Stimulated activated CD8-positive, alpha-beta memory T cell treated with anti-CD3 and anti-CD28 coated beads, Interleukin-15, amount 100 ng/mL, for 24 hours (primary cell): ENCODE measurements around the gene PLEKHA4.
"Not testable (repeated sequence)": the region's sequence is repeated elsewhere in the genome, so short reads cannot be mapped to it uniquely, and the experiment has no call there.

Experiments
- DNase-seq: peaks from one replicate; pipeline ENCODE4 v3.0.0-alpha.2; 2020; ENCODE audit warnings: low read depth

PLEKHA4 gene

DNA sequence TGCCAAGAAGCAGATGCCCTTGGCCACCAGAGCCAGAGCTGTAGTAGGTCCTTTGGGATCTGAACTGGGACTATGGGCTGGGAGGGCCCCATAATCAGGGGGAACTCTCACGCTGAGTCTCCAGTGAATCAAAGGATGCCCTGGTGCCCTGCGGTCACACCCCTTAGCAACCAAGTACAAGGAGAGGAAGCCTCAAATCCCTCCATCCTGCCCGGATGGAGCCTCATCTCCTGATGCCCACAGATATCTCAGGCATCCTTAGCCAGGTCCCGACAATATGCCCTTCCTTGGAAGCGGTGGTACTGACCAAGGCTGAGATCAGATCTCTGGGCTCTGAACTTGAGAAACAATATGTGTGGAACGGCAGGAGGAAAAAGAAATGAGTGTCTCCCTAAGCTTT, 1.7 kb downstream of the PLEKHA4 start:
- DNase-seq: no peak

DNA sequence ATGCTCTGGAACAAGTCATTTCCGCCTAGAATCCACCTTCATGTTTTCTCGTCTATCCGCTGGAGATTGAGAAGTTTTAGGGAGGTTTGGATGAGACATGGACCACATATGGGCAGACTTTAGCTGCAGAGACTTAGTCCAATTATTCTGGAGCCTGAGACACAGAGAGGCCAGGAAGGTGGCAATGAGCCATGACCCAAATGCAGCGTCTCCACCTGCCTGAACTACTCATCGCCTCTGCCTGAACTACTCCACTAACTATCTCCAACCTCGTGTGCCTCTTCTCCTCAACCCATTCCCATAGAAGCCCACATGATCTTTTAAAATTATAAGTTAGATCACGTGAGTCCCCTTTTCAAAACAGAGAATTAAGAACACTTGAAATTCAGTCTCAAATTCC, 5.6 kb downstream of the PLEKHA4 start:
- DNase-seq: no peak

DNA sequence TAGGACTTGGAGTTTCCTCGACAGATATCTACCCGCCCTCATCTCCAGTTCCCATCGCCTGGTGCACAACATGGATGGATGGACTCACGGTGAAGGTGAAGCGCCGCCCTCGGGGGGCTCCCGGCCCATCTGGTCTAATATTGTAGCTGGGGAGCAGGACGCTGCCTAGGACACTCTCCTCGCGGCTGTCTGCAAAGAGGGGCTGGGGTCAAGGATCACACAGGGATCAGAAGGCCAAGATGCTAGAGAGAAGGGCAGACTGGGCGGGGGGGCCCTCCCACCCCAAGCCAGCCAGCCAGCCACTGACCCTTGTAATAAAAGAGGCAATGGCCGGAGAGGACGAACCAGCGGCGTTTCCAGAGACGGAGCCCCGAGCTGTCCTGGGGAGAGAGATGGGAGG, 7.1 kb downstream of the PLEKHA4 start:
- DNase-seq: no peak

DNA sequence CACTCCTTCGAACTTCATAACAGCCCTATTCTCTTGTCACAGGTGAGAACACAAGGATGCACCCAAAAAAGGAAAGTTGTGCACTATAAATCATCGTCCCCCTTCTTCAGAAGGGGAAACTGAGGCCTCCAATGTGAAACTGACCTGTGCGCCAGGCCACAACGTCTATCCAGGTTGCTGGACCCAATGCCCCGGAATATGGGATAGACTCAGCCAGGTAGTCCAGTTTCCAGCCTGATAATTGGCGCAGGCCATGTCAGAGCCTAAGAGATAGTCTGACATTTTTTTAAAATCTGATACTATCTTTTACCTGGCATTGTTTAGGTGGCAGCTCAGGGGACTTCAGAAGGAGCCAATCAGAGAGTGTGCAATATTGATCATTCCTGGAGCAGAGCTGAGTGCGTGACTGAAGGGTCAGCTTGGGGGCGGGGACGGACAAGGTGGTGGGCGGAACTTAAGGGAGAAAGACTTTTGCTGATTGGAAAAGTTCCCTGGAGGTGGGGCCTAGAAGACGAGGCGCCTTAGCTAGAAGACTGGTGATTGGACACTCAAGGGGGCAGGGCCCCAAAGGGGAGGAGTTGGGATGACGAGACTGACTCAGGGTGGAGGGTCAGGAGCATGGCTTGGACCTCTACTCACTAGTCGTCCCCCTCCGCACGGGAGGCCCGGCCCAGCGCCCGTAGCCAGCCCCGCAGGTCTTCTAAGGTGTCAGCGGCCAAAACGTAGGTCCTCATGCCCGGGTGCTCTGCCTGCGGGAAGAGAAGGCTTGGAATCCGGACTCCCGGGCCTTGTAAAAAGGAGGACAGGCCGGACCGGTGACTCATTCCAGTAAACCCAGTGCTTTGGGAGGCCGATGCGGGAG, 8.5 kb downstream of the PLEKHA4 start:
- DNase-seq: no peak

DNA sequence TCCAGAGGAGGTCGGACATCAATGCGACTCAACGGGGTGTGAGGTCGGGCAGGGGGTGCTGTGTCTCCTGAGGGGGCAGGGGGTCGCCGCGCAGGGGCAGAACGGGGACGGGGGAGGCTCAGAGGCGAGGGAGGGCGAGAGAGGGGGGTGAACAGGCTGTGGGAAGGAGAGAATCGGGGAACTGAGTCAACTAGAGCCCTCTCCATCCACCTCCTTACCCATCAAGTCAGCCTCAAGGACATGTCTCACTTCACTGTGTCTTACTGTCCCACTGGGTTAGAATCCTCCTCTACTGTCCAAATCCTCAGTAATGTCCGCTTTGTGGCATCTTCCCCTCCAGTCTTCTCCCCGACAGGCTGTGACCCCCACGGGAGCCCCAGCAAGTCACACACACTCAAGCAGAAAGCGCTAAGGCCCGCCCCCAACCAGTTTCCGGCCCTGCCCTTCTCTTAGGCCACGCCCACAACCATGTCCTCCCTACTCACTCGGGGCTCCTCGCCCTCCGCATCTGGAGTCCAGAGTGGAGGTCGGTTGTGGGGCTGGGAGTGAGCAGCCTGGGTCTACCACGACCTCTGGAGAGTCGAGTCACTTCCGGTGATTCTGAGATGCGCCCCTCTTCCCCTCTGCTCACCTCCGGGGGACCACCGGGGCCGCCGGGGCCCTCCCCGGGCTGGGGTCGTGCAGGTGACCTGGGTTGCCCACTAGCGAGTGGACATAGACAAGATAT, 9.3 kb downstream of the PLEKHA4 start:
- DNase-seq: peak; percentile 53

DNA sequence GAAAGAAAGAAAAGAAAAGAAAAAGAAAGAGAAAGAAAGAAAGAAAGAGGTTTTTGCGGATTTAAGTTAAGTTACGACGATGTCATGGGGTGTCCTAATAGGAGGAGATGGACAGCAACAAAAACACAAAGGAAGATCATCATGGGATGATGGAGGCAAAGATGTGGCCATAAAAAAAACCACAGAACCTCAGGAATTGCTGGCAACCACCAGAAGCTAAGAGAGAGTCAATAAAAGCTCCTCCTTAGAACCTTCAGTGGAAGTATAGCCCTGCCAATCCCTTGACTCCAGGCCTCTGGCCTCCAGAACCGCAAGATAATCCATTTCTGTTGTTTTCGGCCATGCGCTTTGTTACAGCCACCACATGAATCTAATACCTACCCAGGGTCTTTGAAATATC, 11.5 kb downstream of the PLEKHA4 start:
- DNase-seq: no peak

DNA sequence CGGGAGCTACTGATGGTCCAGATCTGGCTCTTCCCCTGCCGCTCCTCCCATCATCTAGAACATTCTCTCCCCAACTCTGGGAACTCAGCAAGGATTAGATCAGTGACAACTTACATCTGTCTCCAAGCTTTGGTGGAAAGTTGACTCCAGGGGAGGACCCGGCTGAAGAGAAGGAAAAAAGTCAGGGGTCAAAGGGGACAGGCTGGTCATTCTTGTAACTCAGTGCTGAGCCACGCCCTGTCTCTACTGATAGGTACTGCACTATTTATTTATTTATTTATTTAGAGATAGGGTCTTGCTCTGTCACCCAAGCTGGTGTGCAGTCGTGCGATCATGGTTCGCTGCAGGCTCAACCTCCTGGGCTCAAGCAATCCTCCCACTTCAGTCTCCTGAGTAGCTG, 14.3 kb downstream of the PLEKHA4 start:
- DNase-seq: no peak

DNA sequence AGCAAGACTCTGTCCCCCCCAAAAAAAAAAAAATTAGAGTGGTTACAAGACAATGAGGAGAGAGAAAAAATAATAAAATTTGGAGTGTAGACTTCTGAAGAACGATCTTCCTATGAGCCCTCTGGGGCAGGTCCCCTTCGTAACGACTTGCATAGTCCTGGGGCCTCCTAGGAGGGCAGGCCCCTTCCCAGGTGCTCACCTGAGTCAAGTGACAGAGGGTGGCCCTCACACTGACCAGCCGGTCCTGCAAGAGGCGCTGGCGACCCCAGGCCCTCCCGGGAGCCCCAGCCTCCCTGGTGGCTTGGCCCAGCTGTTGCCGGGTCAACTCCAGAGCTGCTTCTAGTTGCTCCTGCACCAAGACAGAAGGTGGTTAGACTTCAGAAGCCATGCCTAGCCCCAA, 14.9 kb downstream of the PLEKHA4 start:
- no peak for DNase-seq

DNA sequence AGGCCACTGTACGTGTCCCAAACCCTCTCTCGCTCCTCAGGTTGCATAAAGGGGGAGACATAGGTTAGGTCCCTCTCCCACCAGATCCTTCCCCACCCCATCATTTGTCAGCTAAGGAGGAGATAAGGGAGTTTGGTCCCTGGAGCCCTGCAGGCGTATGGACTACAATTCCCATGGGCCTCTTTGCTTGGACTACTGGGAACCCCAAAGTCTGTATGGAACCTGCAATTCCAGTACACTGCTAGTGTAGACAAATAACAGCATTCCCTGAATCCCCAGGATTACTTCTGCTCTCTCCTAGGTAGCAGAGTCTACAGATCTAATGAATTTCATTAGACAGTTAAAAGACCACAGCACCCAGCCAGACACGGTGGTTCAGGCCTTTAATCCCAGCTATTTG, 16.1 kb downstream of the PLEKHA4 start:
- DNase-seq: no peak

DNA sequence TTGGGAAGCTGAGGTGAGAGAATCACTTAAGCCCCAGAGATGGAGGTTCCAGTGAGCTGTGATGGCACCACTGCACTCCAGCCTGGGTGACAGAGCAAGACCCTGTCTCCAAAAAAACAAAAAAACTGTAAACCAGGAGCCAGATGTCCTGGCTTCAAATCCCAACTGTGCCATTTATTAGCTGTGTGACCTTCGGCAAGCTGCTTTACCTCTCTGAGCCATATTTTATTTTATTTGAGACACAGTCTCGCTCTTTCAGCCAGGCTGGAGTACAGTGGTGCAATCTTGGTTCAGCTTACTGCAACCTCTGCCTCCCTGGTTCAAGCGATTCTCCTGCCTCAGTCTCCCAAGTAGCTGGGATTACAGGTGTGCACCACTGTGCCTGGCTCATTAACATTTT, 21.8 kb downstream of the PLEKHA4 start:
- not testable (repeated sequence) for DNase-seq

DNA sequence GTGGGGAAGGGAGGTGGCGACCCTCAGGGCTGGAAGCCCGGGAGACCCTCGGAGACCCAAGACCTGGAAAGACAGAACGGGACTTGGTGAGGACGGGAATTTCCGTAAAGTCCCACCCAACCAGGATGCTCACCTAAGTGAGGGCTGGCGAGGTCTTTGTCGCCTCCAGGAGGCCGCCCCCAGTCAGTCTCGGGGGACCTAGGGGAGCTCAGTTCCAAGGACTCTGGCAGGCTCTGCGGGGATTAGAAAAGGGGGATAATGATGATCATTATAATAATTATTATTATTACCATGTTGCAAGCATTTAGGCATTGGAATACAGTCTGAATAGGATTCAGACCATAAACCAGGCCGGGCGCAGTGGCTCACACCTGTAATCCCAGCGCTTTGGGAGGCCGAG, 23.0 kb downstream of the PLEKHA4 start:
- no peak for DNase-seq

DNA sequence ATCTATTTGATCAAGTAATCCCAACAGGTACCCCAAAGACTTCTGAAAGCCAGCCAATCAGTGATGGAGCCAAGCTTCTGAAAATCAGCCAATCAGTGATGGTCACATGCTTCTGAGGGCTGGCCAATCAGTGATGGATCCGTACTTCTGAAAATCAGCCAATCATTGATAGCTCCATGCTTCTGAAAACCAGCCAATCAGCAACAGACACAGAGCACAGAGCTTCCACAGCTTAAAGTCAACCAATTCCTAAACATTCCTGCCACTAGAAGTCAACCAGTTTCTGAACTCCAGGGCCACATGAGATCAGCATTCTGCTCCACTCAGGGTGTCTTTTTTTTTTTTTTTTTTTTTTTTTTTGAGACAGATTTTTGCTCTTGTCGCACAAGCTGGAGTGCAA, 23.9 kb downstream of the PLEKHA4 start:
- DNase-seq: no peak

DNA sequence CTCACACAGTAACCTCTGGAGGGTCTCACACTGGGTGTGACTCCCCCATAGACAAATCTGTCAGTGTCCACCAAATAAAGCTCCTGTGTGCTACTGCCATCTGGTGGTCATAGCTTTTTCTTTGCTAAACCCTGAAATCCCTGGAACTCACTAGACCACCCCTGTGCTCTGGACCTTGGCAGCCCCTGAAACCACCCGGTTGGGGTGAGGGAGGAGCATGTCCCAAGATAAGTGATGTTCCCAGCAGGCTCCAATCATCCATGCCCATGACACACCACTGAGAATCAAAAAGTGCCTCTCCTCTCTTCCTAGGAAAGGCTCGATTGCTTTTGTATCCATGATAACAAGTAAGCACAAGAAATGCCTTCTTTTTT, 25.6 kb downstream of the PLEKHA4 start:
- no peak for DNase-seq

DNA sequence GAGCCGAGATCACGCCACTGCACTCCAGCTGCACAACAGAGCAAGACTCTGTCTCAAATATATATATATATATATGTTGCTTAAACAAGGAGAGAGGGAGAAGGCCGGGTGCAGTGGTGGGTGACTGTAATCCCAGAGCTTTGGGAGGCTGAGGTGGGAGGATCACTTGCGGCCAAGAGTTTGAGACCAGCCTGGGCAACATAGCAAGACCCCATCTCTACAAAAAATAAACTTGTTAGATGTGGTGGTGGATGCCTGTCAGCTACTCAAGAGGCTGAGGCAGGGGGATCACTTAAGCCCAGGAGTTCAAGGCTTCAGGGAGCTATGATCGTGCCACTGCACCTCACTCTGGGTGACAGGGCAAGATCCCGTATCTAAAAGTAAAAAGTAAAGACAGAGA, 26.8 kb downstream of the PLEKHA4 start:
- DNase-seq: no peak

DNA sequence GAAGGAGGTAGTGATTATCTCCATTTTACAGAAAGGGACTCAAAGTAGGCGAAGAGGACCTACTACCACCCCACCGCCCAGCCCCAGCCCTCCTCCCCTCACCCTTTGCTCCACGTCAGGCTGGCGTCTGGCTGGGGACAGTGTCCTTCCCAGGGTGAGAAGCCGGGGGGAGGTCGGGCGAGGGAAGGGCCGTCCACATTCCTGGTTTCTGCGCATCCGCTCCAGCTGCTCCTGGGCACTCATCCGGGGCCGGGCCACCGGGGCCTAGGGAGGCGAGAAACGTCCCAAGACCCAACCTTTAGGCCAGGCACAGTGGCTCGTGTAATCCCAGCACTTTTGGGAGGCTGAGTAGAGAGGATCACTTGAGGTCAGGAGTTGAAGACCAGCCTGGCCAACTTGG, 27.4 kb downstream of the PLEKHA4 start:
- no peak for DNase-seq

DNA sequence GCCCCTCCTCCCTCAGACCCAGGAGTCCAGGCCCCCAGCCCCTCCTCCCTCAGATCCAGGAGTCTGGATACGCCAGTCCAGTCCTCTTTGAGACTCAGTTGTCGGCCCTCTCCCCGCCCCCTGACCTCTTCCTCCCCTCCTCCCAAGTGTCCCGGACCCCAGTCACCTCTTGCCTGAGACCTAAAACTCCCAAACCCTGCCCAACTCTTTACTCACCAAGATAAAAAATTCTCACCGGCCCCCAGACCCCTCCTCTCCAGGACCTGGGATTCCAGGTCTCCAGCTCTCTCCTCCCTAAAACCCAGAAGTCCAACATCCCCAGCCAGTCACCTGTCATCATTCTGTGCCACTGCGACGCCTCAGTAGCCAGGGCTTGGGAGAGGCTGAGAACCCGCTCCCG, 30.7 kb downstream of the PLEKHA4 start:
- no peak for DNase-seq

DNA sequence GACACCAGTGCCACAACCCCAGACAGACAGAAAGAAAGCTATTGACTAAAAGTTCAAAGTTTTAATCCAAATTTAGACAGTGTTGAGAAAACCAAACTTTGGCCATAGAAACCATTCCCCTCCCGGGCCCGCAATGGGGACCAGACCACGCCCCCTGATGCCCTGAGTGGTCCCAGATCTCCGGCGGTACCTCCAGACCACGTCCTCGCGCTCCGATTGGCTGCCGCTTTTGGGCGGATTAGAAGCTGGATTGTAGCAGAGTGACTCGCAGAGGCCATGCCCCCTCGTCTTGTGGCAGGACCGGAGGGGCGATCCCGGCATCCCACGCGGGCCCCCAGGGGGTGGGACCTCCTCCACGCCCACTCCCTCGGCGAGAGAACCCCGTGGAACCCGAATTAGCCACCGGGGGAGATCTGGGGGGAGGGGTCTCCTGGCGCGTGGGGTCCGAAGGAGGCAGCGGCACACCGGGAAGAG, 31.3 kb downstream of the PLEKHA4 start:
- peak; percentile 55 for DNase-seq

DNA sequence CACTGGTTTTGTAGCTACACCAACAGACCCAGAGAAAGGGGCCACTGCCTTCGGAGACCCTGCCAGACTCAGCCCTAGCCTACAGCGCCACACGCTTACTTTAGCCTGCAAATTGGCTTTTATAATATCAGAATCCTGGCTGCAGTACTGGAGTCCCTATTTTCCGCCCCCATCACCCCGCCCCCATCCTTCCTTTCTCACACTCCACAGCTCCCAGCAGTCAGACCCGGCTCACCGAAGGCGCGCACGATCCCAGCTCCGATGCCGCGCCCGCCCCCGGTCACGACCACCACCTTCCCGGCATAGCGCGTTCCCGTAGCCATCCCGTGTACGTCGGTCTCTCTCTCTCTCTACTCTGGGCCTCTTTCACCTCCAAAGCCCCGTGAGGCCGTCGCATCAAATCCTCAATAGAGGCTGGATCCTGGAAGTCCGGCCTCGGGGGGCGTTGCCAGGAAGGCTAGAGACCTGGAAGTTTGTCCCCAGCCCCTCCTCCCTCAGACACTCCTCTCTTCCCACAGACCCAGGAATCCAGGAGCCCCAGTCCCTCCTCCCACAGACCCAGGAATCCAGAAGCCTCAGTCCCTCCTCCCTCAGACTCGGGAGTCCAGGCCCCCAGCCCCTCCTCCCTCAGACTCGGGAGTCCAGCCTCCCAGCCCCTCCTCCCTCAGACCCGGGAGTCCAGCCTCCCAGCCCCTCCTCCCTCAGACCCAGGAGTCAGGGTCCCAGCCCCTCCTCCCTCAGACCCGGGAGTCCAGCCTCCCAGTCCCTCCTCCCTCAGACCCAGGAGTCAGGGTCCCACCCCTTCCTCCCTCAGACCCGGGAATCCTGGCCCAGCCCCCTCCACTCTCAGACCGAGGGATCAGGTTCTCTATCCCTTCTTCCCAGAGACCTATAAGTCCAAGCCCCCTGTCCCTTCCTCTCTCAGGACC, 32.1 kb downstream of the PLEKHA4 start, which contains the start of gene HSD17B14:
Gene HSD17B14 (minus strand): TSS at position 403 of the 929 bp plus-strand sequence. CDS start 80 bp downstream, at position 323.
- no peak for DNase-seq

DNA sequence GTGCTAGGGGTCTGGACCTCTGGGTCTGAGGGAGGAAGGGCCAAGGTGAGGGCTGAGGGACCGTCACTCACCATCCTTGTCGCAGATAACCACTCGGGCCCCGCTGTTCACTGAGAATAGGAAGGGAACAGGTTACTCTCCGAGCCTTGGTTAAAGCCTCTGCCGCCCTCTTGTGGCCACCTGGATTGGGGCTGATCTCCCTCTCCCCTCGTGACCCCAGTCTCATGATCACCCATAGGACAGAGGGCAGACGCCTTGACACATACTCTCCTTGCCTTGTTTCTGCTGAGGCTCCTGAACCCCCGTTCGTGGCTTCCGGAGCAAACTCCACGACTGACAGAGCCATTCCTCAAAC, 32.7 kb downstream of the PLEKHA4 start:
- DNase-seq: peak; percentile 74

DNA sequence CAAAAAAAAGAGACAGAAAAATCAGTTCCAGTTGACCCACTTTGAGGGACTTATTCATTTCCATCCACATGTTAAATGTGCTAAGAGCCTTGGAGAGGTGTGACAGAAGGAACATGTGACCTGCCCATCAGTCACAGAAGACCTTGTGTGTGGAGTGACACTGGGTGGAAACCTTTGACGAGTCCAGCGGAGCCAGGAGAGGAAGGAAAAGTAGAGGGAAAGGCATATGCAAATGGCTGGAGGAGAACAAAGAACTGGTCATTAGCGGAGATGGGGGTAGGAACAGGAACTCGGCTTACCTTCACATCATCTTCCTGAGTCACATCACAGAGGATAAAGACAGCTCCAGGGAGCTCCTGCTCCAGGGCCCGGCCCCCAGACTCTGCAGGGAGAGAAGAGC, 34.4 kb downstream of the PLEKHA4 start:
- no peak for DNase-seq

DNA sequence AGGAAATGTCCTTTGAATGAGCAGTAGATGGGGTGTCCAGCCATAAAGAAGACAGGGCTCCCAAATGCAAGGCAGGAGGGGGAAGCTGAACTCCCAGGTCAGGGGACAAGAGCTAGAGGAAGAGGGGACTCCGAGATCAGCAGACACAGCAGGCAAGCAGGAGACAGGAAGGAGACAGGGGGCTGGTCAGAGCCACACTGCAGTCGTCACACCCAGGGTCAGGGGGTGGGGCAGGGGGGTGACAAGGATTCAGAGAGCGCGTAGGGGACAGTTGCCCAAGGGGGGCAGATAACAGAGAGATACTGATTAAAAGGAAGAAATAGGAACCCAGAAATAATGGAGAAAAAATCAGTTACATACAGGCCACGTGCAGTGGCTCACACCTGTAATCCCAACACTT, 35.4 kb downstream of the PLEKHA4 start:
- no peak for DNase-seq

DNA sequence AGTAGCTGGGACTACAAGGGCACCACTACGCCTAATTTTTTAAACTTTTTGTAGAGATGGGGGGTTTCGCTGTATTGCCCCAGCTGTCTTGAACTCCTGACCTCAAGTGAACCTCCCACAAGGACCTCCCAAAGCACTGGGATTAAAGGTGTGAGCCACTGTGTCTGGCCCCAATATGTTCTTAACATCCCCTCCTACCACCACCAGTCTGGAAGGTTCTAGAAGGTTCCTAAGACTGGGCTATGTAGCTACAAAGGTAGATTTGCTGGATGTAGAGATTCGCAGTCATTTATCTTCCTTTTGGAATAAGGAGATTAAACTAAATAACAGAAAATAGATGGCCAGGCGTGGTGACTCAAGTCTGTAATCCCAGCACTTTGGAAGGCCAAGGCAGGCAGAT, 37.5 kb downstream of the PLEKHA4 start:
- no peak for DNase-seq
